HG03565 (cell line): Measurements from ENCODE around the gene BRD1.

Experiments used
- ATAC-seq: cut with Tn5 transposase; IDR thresholded peaks from one replicate; pipeline ENCODE4 v1.9.1; 2021; ENCODE audit warnings: mild to moderate bottlenecking, moderate library complexity; ENCODE audit not compliant: unreplicated experiment

BRD1 gene

DNA sequence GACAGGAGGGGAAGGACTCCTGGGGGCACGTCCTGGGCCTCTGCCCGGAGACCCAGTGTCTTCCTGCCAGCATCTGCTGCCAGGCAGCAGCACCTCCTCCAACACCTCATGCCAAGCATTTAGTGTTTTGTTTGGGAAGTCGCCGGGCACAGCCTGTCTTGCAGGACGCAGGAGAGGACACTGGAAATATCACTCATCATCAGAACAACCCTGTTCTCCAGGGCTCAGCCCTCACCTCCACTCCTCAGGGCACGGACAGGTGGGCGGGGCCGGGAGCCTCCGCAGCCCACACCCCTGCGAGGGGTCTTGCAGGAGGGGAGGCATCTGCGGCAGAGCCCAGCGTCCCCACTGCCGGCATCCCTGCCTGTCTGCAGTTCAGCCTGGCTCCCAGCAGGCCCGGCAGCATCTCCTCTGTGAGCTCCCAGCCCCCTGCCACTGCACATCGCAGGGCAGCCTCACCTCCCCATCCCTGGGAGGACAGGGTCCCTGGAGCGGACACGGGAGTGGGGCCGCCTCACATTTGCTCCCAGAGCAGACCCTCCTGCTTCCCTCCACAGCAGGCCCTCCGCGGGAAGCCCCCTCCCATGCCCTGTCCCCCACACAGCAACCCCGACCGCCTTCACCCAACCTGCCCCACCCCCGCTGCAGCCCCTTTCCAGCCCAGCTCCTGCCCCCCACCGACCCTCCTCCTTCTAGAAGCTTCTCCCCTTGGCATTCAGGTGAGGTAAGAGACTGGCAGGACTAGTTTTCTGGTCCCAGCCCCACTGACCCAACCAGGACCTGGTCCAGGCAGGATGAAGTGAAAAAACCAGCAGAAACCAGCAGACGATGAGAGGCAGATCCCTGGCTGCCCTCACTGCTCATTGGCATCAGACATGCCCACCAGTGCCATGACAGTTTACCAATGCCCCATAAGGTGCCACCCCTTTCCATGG is 72.7 kb downstream of the BRD1 start:
- no peak for ATAC-seq

DNA sequence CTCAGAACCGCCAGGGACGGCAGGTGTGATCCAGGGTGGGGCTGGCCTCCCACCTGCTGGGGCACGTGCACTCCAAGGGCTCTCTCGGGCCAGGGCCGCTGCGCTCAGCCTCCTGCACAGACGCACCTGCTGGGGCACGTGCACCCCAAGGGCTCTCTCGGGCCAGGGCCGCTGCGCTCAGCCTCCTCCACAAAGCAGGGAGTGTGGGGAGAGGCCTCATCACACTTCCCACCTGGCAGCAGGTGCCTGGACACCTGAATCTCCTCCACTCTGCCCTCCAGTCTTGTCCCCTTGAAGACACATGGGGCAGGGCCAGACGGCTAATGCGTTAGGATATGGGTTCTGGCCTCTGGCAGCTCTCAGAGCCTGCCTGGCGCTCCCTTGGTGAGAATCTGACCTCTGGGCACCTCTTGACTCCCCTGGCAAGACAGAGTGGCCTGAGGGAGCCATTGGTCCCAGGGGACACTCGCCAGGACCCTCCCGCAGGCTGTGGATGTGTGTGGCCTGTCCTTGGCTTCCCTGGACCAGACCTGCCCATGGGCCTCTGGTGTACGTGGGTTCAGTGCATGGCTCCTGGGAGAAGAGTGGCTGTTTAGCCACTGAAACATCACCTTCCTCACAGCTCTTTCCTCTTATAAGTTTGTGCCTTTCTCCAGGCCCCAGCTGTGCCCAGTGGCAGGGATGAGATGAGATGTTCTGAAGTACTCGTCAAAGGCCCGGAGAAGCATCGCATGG is 73.5 kb downstream of the BRD1 start:
- ATAC-seq = no peak

DNA sequence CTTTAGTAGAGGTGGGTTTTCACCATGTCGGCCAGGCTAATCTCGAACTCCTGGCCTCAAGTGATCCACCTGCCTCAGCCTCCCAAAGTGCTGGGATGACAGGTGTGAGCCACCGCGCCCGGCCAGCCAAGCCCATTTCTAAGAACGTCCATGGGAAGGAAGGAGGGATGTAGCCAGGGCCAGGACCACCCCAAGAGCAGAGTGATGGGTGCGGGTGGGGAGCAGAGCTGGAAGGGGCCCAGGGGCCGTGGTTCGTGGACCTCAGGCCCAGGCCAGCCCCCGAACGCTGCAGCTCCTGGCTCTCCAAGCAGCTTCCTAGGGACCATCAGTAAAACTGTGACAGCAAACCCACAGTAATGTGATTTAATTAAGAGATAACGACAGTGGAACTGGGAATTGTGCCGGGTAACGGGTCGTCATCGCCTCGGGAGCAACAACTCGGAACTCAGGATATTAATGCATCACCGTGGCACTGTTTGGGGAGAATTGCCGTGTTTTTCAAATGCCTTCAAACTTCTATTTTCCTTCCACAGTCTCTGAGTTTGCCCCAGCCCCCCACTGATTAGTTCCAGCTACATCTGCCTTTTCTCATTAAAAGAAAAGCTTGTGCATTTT is 74.3 kb downstream of the BRD1 start:
- no peak for ATAC-seq

DNA sequence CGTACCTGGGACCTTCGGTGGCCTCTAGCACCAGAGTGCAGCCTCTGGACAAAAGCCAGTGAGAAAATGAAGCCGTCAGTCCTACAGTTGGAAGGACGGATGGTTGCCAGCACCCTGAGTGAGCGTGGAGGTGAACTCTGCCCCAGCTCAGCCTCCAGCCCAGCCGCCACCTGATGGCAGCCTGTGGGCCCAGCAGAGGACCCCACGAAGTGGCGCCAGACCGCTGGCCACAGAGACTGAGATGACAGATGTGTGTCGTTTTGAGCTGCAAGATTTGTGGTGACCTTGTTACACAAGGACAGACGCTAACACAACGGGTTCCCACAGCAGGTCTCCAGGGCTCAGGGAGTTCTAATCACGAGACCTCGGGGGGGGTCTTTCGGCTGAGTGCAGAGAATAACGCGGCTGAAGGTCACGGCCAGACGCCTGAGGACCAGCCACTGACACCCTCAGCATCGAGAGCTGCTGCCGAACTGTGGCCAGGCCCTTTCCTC is 75.0 kb downstream of the BRD1 start:
- ATAC-seq = no peak

DNA sequence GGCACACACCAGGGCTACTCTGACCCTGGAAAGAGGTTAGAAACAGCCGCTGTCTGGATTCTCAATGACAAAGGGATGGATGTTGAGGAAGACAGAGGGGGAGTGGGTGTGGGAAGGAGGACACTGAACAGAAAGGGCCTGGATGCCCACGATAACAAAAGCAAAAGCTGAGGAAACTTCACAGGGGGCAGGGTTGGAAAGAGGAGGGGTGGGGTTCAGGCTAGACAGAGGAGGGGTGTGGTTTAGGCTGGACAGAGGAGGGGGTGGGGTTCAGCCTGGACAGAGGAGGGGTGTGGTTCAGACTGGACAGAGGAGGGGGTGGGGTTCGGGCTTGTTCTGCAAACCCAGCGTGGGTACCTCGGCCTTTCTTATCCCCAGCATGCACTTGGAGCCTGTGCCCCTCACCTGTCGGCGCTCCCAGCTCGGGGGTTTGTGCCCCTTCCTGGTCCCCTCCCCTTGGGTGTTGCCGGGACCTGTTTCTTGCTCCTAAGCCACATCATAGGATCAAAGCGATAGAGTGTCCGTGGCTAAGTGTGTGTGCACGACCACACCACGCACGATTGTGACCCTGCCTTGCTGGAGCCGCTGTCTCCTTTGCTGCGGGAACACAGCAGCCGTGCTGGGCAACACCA is 75.6 kb downstream of the BRD1 start:
- no peak for ATAC-seq

DNA sequence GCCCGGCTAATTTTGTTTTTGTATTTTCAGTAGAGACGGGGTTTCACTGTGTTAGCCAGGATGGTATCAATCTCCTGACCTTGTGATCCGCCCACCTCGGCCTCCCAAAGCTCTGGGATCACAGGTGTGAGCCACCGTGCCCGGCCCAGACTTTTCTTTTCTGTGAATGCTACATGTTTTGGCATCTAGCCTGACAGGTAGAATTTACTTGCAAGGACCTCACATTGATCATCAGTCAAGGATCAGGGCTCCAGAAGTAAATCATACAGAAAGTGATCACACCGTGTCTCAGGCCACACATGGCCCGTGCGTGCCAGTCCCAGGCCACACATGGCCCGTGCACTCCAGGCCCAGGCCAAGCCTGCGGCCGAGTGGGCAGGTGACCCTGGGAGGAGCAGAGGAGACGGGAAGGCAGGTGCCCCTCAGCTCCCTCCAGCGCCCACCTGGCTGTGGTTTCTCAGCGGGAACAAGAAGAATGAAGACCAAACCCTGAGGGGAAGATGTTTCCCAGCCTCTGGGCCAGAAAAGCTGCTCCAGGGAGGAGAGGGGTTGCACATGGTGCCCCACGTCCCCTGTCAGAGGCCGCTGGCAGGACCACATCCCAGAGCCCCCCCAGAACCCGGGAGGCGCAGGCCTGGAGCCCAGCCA is 76.2 kb downstream of the BRD1 start:
- ATAC-seq = no peak

DNA sequence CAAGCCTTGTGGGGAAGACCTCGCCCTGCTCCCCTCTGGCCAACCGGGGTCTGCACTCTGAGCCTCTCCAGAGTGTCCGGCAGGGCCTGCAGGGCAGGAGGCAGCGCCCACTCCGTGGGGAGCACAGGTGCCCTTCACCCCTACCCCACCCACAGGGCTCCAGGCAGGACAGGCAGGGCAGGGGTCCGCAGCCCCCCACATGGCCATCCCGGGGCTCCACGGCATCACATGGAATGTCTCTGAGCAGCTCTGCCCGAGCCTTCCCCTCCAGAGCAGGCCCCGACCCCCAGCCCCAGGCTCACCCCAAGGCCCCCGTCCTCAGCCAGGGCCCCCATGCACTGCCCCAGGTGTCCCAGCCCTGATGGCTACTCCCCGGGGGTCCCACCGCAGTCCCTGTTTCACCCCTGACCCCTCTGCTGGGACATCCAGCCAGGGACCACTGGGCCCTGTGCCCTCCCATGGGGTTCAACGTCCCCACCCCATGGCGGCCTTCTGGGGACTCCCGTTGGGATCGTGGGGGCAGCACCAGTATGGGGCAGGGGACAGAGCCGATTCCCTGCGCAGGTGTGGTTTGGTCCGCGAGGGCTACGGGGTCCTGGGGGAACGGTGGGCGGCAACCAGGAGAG is 77.7 kb downstream of the BRD1 start:
- no peak for ATAC-seq

DNA sequence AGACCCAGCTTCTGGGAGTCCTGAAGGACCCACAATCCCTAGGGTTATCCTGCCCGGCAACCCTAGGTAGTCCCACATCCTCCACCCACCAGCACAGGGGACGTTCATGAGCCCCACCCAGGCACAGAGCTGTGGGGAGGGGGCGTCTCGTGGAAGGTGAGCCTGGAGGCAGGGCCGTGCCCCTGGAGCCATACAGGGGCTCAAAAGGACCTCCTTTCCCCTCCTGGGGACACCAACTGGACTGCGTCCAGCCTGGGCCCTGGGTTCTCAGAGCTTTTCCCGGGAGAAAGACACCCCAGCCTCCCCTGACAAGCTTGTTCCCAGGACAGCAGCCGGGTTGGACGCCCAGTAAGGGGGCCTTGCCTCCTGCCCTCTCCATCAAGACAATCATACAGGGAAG is 78.4 kb downstream of the BRD1 start:
- ATAC-seq = no peak

DNA sequence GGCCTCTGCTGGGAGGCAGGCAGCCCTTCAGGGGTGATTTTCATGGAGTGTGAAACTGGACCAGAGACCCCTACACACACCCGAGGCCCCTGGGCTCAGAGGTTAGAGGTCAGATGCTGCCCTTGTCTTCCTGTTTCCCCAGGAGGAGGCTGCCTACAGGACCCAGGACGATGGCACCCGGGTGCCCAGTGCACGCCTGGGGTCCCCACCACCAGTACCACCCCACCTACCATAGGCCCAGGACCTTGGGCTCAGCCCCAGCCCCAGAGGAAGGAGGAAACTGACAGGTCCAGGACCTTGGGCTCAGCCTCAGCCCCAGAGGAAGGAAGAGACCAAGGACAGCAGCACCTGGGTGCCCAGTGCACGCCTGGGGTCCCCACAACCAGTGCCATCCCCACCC is 79.2 kb downstream of the BRD1 start:
- no peak for ATAC-seq

DNA sequence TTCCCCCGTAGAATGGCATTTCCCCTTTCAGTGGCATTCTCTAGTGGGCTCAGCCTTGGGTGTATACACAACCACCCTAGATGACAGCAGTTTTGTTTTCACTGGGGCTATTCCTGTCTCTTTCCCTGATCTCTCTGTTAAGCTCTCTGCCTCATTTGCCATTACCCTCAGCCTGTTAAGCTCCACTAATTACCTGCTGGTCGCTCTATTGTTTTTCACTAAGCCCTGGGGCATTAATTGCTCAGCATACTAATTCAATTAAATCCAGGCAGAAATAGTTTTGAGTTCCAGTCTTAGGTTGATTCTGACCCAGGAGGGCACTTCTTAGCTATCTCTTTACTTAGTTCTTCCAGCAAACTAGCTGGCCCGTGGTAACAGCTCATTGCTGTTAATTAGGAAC is 80.0 kb downstream of the BRD1 start:
- no peak for ATAC-seq

DNA sequence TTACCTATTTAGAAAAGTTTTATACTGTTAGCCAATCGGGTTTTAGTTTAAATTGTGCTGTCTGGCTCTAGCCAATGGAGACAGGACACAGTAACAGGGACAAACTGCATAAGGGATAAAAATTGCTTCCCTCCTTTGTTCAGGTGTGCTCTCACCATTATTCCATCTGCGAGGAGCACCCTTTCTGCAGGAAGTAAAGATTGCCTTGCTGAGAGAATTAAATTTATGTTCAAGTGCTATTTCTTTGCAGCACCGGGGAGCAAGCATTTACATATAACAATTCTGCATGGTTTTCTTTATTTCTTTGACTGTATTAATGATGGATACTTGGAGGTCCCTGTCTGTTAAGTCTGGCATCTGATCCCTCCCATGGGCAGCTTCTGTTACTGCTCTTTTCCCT is 80.5 kb downstream of the BRD1 start:
- no peak for ATAC-seq

DNA sequence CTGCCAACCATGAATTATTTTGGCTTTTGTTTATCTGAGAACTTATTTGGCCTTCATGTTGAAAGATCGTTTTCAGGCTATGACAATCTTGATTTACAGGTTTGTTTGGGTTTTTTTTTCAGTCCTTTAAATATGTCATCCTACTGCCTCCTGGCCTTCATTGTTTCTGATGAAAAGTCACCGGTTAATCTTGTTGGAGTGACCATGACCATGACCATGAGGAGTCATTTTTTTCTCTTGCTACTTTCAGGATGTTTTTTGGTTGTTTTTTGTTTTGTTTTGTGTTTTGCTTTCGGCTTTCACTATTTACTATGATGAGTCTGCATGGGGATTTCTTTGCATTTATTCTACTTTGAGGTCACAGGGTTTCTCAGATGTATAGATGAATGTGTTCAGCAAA is 81.6 kb downstream of the BRD1 start:
- ATAC-seq = no peak

DNA sequence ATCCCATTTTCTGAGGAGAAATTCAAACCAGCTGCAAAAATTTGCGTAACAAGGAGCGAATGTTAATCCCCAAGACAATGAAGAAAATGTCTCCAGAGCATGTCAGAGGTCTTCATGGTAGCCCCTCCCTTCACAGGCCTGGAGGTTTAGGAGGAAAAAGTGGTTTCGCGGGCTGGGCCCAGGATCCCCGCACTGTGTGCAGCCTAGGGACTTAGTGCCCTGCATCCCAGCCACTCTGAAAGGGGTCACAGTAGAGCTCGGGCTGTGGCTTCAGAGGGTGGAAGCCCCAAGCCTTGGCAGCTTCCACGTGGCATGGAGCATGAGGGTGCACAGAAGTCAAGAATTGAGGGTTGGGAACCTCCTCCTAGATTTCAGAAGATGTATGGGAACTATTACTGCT is 87.4 kb downstream of the BRD1 start:
- no peak for ATAC-seq

DNA sequence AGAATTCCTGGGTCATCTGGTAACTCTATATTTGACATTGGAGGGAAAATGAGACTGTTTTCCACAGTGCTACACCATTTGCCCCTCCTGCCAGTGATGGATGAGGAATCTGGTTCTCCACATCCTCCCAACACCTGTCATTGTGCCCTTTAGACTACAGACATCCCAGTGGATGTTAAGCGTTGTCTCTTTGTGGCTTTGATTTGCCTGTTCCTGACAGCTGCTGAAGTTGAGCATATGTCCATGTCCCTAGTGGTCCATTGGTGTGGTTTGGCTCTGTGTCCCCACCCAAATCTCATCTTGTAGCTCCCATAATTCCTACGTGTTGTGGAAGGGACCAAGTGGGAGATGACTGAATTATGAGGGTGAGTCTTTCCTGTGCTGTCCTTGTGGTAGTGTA is 88.5 kb downstream of the BRD1 start:
- ATAC-seq = no peak

DNA sequence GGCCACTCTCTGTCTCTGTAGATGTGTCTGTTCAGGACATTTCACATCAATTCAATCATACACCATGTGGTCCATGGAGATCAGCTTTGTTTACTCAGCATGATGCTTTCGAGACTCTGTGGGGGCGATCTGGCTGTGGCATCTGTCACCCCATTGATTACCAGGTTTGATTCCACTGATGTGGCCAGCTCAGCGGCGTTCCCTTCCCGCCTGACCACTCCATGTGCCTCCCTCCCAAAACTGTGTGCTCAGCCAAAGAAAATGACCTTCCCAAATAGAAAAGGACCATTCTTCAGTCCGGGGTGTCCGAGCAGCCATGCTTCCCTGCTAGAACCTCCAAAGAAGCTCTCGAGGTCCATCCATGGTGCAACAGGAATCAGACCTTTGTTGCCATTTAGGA is 89.1 kb downstream of the BRD1 start:
- ATAC-seq = no peak

DNA sequence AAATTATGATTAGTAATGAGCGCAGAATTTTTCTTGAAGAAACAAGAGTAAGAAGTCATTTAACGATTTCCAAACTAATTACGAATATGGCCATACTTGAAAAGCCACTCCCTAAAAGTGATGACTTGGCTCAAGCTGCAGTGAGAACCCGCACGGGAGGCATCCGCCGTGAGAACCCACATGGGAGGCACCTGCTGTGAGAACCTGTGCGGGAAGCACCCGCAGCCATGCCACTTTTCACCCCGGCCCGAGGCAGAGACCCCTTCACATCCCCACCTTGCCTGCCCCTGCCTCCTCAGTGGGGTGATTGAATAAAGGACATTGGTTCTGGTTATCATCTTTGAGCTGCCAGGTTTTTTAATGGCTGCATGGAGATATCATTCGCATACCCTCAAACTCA is 89.7 kb downstream of the BRD1 start:
- ATAC-seq = no peak

DNA sequence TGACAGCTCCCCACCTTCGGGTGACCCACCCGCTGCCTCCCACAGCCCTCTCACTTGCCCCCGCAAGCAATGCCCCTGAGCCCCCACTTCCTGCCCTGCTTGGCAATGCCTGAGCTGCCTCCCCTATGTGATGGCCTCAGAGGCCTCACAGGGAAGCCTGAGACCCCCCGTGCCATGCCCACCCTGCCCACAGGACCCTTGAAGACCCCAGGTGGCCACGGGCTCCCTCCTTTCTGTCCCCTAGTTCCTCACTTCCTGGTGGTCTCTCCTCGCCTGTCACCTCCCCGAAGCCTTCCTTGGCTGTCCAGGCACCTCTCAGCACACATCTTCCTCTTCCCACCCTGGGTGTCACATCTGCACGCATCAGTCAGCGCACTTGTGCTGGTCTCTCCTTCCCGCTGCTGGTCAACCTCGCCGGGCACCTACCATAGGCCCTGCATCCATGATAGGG is 90.5 kb downstream of the BRD1 start:
- ATAC-seq = no peak

DNA sequence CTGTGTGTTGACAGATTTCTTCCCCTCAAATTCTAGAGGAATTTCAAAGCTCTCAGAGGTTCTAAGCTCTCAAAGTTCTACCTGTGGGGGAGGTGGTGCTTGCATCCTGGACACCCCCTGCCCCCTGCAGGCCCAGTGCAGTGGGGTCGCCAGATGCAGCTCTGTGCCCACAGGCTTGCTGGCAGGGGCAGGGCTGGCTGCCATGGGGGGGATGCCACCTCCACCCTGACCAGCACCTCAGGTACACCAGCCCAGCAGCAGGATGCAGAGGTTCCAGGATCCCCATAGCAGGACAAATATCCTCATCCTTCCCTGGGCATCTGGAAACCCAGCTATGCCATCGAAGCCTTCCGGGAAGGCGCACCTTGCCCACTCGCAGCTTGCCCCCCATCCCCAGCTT is 91.1 kb downstream of the BRD1 start:
- no peak for ATAC-seq

DNA sequence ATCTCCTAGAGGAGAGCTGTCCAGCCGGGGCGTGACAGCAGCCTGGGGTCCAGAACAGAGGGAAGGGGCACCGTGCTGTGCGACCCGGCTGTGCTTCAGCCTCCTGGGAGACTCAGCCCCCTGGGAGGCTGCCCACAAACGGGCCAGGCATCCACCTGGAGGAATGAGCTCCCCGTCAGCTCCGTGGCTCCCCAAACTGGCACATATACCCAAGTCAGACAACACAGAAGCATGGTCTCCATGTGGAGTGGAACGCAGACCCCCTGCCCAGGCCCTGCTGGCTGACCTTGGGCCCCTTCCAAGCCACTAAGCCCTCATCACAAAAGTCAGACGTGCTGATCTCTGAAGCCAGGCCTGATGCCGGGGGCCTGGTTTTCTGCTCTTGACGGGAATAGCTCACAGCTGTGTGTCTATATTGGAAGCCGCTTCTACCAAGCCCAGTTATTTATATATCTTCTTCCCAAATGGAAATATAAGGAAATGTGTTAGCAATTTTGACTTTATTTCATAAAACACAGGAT is 91.7 kb downstream of the BRD1 start:
- no peak for ATAC-seq

DNA sequence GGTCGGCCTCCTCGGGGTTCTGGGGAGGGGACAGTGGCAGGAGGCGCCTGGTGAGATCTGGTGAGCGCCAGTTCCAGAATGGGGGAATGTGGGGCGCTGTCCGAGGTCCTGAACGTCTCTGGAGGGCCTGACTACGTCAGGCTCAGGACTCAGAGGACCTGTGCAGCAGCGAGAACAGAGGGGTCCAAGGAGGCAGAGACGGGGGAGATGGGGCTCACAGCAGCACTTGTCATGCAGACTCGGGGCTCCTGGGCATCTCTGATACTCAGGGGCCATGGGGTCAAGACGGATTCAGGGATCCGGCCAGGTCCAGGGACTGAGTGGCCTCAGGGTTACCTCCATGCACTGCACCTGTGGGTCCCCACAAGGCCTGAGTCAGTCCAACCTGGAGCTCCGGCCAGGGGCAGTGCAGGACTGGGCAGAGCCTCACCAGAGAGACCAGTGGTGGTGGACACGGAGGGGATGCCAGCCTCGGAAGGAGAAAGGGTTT is 92.2 kb downstream of the BRD1 start:
- ATAC-seq = no peak
